ENCODE results near the gene ZNF74.
"Not testable (repeated sequence)": the region's sequence is repeated elsewhere in the genome, so short reads cannot be mapped to it uniquely, and the experiment has no call there.

ZNF74 gene

DNA sequence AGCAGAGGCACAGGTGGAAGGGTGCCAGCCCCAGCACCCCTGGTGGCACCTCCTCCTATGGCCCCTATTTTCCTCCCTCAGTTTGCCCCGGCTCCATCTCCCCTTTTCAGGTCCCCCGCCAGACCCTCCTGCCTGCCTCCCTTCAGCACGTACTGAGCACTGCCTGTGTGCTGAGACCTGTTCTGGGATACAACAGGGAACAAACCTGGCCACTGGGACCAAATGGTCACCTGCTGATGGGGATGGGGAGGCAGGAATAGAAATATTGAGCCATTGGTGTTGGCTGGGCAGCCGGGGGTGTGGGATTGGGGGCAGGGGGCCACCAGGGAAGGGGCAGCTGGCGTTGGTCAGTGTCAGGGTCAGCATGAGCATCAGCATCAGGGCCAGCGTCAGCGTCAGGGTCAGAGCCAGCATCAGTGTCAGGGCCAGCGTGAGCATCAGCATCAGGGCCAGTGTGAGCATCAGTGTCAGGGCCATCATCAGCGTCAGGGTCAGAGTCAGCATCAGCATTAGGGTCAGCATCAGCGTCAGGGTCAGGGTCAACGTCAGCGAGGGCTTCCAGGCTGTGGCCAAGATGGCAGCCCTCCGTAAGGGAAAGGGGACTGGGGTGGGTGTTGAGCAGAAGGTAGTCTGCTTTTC, 7.5 kb downstream of the ZNF74 start:
- no peak for DNase-seq

- DNase-seq = no peak
Measured at GRCh38 chr22:20402960-20403778, 9.2 kb downstream of the ZNF74 start.

DNA sequence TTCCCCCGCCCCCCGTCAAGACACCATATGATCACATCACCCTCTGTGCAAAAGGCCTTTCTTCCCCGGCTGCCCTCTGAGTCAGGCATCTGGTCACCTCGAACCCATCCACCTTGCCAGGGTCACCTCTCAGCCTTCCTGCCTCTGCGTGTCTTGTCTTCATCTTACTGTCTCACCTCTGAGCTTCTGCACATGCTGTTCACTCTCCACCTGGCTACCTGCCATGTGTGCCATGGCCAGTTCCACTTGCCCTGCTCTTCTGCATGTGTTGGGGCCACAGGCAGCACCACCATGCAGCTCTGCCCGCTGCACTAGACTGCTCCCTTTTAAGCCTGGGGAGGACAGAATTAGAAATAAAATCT, 9.8 kb downstream of the ZNF74 start:
- no peak for DNase-seq

- no peak for DNase-seq
Measured at GRCh38 chr22:20404881-20405280, 10.9 kb downstream of the ZNF74 start.

DNA sequence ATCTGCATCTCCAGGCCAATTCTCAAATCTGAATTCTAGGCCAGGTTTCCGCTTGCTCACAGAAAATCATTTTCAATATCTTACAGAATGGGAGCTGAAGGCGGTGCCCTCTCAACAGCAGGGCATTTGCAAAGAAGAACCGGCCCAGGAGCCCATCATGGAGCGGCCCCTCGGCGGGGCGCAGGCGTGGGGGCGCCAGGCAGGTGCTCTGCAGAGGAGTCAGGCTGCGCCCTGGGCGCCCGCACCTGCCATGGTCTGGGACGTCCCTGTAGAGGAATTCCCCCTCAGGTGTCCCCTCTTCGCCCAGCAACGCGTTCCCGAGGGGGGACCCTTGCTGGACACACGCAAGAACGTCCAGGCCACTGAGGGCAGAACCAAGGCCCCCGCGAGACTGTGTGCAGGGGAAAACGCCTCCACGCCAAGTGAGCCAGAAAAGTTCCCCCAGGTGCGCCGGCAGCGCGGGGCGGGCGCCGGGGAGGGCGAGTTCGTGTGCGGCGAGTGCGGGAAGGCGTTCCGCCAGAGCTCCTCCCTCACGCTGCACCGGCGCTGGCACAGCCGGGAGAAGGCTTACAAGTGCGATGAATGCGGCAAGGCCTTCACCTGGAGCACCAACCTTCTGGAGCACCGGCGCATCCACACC, 11.5 kb downstream of the ZNF74 start:
- no peak for DNase-seq

DNA sequence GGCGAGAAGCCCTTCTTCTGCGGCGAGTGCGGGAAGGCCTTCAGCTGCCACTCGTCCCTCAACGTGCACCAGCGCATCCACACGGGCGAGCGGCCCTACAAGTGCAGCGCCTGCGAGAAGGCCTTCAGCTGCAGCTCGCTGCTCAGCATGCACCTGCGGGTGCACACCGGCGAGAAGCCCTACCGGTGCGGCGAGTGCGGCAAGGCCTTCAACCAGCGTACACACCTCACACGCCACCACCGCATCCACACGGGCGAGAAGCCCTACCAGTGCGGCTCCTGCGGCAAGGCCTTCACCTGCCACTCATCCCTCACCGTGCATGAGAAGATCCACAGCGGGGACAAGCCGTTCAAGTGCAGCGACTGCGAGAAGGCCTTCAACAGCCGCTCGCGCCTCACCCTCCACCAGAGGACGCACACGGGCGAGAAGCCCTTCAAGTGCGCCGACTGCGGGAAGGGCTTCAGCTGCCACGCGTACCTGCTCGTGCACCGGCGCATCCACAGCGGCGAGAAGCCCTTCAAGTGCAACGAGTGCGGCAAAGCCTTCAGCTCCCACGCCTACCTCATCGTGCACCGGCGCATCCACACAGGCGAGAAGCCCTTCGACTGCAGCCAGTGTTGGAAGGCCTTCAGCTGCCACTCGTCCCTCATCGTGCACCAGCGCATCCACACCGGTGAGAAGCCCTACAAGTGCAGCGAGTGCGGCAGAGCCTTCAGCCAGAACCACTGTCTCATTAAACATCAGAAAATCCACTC, 12.2 kb downstream of the ZNF74 start:
- no peak for DNase-seq

- no peak for DNase-seq
Measured at GRCh38 chr22:20406686-20407408, 12.9 kb downstream of the ZNF74 start.

GRCh38 chr22:20407829-20408228, 13.9 kb downstream of the ZNF74 start:
- no peak for DNase-seq

GRCh38 chr22:20408891-20409290, 14.9 kb downstream of the ZNF74 start:
- no peak for DNase-seq

DNA sequence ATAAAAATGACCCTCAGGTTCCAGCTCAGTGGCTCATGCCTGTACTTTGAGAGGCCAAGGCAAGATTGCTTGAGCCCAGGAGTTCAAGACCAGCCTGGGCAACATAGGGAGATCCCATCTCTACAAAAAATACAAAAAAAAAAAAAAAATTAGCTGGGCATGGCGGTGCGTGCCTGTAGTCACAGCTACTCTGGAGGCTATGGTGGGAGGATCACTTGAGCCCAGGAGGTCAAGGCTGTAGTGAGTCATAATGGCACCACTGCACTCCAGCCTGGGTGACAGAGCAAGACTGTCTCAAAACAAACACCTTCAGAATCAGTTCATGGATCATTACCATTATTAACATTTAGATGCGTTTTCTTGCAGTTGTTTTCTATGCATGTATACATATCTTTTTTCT, 15.4 kb downstream of the ZNF74 start:
- not testable (repeated sequence) for DNase-seq

DNA sequence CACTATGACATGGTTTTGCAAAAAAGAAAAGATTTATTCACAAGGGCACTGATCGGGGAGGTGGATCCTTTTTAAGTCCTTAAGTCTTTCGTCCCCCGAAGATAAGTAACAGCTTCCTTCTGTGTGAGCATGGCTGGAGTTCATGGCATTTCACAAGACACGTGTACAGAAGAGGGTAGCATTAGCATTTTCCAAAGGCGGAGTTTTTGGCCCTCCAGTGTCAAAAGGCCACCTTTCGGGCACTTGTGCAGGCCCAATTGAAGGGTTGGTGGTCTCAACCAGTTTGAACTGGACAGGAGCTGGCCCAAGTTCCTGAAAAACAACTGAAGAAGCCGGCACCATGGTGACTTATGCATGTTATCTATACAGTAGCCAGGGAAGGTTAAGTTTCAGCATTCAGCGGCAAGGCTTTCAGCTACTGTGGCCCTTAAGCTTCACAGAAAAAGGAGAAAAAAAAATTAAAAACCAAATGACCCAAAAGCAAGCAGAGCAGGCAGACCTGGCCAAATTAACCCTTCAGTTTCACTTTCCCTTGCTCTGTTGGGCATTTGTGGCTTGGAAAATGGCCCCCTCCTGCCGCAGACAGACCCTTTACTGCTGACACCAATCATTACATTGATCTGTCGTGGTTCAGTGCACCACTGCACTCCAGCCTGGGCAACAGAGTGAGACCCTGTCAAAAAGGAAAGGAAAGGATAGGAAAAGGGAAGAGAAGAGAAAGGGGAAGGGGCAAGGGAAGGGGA, 18.7 kb downstream of the ZNF74 start:
- no peak for DNase-seq

DNA sequence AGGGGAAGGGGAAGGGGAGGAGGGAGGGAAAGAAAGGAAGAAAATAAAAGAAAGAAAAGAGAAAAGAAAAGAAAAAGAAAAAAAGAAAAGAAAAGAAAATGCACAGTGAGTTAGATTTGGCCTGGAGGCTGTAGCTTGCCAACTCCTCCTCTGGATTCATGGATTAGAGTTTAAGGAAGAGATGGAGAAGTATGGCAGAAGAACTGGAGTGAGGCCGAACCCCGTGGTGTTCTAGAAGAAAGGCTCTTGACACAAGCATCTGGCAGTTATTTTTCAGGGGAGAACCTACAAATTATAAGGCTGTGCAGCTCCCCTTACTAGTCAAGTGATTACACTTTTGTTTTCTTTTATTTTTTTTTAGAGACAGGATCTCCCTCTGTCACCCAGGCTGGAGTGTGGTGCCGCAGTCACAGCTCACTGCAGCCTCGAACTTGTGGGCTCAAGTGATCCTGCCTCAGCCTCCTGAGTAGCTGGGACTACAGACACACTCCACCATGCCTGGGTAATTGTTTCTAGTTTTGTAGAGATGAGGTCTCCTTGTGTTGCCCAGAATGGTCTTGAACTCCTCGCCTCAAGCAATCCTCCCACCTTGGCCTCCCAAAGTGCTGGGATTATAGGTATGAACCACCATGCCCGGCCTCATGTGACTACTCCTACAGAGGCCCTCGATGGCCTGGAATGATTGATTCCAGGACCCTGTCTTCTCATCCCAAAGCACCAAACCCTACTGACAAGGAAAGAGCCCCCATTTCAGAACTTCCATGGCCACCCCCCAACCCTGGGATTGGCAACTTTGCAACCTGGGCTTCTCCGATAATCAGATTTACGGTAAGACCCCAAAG, 19.5 kb downstream of the ZNF74 start:
- DNase-seq = no peak

- DNase-seq = no peak
Measured at GRCh38 chr22:20414059-20414440, 20.1 kb downstream of the ZNF74 start.

DNA sequence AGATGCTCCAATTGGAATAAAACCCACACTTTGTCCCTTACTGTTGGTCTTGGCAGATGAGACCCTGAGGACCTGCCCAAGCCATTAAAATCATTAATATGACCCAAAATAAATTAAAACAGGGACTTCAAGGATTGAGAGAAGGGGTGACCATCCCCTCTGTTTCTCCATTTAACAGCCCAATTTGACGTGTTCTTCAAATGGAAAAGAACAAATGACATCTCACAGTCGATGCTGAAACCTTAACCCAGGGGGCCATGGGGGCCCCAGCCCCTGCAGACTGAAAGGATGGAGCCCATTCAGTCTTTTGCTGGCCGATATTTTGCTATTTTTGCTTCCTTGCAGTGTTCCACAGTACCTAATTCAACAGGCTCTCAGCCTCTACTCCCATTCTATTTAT, 20.5 kb downstream of the ZNF74 start:
- DNase-seq = no peak

- DNase-seq = not testable (repeated sequence)
Measured at GRCh38 chr22:20415241-20415640, 21.3 kb downstream of the ZNF74 start.

GRCh38 chr22:20415699-20416098, 21.7 kb downstream of the ZNF74 start:
- DNase-seq = not testable (repeated sequence)

DNA sequence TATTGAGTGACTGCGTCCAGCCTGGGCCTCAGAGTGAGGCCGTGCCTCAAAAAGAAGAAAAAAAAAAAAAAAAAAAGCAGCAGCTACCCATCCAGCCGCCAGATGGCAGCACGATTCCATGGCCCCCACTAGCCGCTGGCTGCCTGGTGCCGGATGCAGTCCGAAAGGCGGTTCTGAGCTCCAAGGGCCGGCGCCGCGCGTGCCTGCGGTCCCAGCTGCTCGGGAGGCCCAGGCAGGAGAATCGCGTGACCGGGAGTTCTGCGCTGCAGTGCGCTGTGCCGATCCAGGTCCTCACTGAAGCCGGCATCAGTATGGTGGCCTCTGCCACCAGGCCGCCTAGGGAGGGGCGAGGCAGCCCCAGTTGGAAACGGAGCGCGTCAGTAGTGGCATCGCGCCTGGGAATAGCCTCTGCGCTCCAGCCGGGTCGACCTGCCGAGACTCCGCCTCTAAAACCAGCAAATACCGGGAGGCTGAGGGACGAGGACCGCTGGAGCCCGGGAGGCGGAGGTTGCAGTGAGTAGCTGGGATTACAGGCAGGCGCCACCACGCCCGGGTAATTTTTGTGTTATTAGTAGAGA, 24.3 kb downstream of the ZNF74 start:
- peak; percentile 82 for DNase-seq

- no peak for DNase-seq
Measured at GRCh38 chr22:20419664-20419951, 25.7 kb downstream of the ZNF74 start.

DNA sequence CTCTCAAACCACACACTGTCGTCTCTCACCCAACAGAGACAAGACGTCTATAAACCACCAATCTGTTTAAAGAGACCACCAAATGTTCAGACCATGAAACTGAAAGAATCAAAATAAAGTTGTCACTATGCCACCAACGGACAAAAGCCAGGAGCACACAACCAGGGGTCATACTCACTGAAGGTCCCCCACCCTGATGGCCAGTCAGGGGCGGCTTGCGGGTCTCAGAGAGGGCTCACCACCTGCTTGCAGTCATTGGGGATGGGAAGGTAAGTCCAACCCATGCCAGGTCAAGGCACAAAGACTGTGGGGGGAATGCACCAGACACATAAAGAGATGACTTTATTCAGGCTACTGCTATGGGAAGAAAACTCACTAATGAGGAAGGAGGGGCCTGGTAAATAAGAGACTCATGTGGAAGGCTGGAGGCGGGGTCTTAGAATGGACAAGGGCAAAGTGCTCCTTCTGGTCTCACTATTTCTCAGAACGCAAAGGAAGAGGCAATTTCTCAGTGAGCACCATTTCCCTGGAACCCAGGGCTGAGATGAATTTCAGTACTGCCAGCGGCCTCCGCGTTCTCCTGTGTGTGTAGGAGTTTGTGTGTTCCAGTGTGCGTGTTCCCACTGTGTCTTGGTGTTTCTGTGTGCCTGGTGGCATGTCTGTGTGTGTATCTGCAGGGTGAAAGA, 26.3 kb downstream of the ZNF74 start:
- DNase-seq = no peak

- no peak for DNase-seq
Measured at GRCh38 chr22:20421507-20421874, 27.5 kb downstream of the ZNF74 start.
